Measurements from ENCODE around the gene CNPY4. TPM values are rescaled to one million over a fixed set of nuclear protein-coding genes. Genes with fewer than 3 reads are reported as not detected.

CNPY4 gene
- total RNA-seq, 1 donor from 2014 or later, result 23.4 TPM

GRCh38 chr7:100167912-100168323 is 48.5 kb downstream of the CNPY4 start:
- DNase-seq, result peak; percentile 32

- no peak for DNase-seq
Measured at GRCh38 chr7:100169147-100169850, 49.9 kb downstream of the CNPY4 start.

GRCh38 chr7:100170101-100170897 is 50.9 kb downstream of the CNPY4 start:
- no peak for DNase-seq

GRCh38 chr7:100171087-100171681 is 51.8 kb downstream of the CNPY4 start:
- DNase-seq, result no peak

- DNase-seq, result no peak
Measured at GRCh38 chr7:100171840-100172239, 52.4 kb downstream of the CNPY4 start.

GRCh38 chr7:100173806-100174495 is 54.5 kb downstream of the CNPY4 start:
- no peak for DNase-seq

- DNase-seq, result no peak
Measured at GRCh38 chr7:100174582-100174981, 55.1 kb downstream of the CNPY4 start.

Small RNA genes within 50 kb of the gene (small RNA-seq; reads per million reads assigned to genes)
- gene MIR106B (ENCODE audit: low replicate concordance) (146 reads per million, percentile 97 among the genes with 10 or more reads in this experiment), gene MIR25 (ENCODE audit: low replicate concordance) (1,224 reads per million, percentile 99 among the genes with 10 or more reads in this experiment), gene MIR93 (ENCODE audit: low replicate concordance) (683 reads per million, percentile 98 among the genes with 10 or more reads in this experiment)

Other genes starting within 250 kb of the CNPY4 start
- gene OR2AE1, start 242.6 kb upstream of the CNPY4 start, total RNA-seq, result not detected
- gene TRIM4, start 200.1 kb upstream of the CNPY4 start, total RNA-seq, result 19.1 TPM
- gene GJC3, start 190.0 kb upstream of the CNPY4 start, total RNA-seq, result 0.49 TPM
- 39.4 TPM for gene AZGP1, start 143.6 kb upstream of the CNPY4 start, total RNA-seq
- 38.1 TPM for gene ZKSCAN1, start 104.0 kb upstream of the CNPY4 start, total RNA-seq
- gene ZSCAN21, start 69.9 kb upstream of the CNPY4 start, total RNA-seq, result 8.4 TPM
- 24.8 TPM for gene ZNF3, start 37.9 kb upstream of the CNPY4 start, total RNA-seq
- gene COPS6, start 30.7 kb upstream of the CNPY4 start, total RNA-seq, result 46.1 TPM
- gene MCM7, start 18.2 kb upstream of the CNPY4 start, total RNA-seq, result 47.5 TPM
- 12.8 TPM for gene AP4M1, start 18.0 kb upstream of the CNPY4 start, total RNA-seq
- gene TAF6, start 276 bp upstream of the CNPY4 start, total RNA-seq, result 16.3 TPM
- gene MBLAC1, start 7.3 kb downstream of the CNPY4 start, total RNA-seq, result 1.1 TPM
- 73.6 TPM for gene LAMTOR4, start 29.3 kb downstream of the CNPY4 start, total RNA-seq
- gene TRAPPC14, start 39.1 kb downstream of the CNPY4 start, total RNA-seq, result 5.3 TPM
- 3.4 TPM for gene GAL3ST4, start 49.0 kb downstream of the CNPY4 start, total RNA-seq
- gene GPC2, start 57.7 kb downstream of the CNPY4 start, total RNA-seq, result 3.9 TPM
- gene STAG3, start 58.3 kb downstream of the CNPY4 start, total RNA-seq, result 0.89 TPM
- gene PVRIG, start 100.3 kb downstream of the CNPY4 start, total RNA-seq, result not detected
- gene SPDYE3, start 188.1 kb downstream of the CNPY4 start, total RNA-seq, result not detected
- 13.4 TPM for gene PILRB, start 238.5 kb downstream of the CNPY4 start, total RNA-seq

Data from skin of body (tissue), 3 donors.